ENCODE data around the gene TCEAL7. TPM values are rescaled to one million over a fixed set of nuclear protein-coding genes. Genes with fewer than 3 reads are reported as not detected.

Gene TCEAL7
- total and polyA plus RNA-seq, 9 of the 15 experiments (the other 6 are each of a cell fraction or from before 2014, with no cell fraction given) = 0.07 to 0.34 (median 0.13) TPM; not detected in 4

DNA sequence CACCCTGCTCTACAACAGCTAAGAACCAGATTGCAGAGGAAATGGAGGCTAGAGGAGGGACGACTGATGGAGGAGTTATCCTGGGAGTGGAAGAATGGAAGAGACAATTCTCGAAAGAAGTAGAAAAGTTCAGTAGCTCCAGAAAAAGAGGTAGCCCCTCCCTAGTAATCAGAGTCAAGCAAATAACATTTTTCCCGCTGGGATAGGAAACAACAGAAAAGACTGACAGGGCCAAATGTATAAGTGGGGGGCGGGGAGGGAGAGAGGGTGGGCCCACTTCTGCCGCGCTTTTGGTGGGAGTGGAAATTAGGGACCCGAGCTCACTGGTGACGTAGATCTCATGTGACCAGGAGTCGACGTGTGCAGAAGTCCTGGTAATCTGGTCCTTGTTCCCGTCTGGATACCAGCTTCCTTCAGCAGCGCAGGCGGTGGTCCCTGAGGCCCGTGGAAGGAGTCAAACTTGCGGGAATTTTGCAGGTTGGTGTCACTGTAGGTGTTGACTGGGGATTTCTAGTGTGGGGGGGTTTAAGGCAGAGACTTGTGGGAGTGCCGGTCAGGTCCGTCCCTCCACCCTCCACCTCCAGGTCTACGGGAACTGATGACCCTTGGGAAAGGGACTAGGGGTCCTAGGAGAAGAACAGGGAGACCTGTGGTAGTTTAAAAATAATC lies 26.2 kb downstream of the TCEAL7 start, which contains the start of gene TCEAL9 (continued):
- TF ChIP-seq, protein P1, sequence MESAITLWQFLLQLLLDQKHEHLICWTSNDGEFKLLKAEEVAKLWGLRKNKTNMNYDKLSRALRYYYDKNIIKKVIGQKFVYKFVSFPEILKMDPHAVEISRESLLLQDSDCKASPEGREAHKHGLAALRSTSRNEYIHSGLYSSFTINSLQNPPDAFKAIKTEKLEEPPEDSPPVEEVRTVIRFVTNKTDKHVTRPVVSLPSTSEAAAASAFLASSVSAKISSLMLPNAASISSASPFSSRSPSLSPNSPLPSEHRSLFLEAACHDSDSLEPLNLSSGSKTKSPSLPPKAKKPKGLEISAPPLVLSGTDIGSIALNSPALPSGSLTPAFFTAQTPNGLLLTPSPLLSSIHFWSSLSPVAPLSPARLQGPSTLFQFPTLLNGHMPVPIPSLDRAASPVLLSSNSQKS (CRISPR knock-in tag; IDR thresholded peaks at IDR 0.05) = no peak
- TF ChIP-seq, protein P2, sequence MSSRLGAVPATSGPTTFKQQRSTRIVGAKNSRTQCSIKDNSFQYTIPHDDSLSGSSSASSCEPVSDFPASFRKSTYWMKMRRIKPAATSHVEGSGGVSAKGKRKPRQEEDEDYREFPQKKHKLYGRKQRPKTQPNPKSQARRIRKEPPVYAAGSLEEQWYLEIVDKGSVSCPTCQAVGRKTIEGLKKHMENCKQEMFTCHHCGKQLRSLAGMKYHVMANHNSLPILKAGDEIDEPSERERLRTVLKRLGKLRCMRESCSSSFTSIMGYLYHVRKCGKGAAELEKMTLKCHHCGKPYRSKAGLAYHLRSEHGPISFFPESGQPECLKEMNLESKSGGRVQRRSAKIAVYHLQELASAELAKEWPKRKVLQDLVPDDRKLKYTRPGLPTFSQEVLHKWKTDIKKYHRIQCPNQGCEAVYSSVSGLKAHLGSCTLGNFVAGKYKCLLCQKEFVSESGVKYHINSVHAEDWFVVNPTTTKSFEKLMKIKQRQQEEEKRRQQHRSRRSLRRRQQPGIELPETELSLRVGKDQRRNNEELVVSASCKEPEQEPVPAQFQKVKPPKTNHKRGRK (tag; IDR thresholded peaks at IDR 0.05) = no peak; the same call in 1 of the 2 replicates
- TF ChIP-seq ZNF24 (IDR thresholded peaks at IDR 0.05) = no peak
- TF ChIP-seq GABPB1 (CRISPR knock-in tag; IDR thresholded peaks at IDR 0.05) = no peak
- no peak for TF ChIP-seq EHMT2 (IDR thresholded peaks at IDR 0.05)
- TF ChIP-seq NFE2L1 (tag; IDR thresholded peaks at IDR 0.05; ENCODE audit: borderline replicate concordance, low read depth) = no peak
- TF ChIP-seq ZNF583 (CRISPR knock-in tag; IDR thresholded peaks at IDR 0.05) = no peak
- no peak for TF ChIP-seq SP1 (CRISPR knock-in tag; IDR thresholded peaks at IDR 0.05)
- no peak for TF ChIP-seq SRSF9 (IDR thresholded peaks at IDR 0.05; ENCODE audit: borderline replicate concordance, low read depth, low read length)
- TF ChIP-seq, protein P3, sequence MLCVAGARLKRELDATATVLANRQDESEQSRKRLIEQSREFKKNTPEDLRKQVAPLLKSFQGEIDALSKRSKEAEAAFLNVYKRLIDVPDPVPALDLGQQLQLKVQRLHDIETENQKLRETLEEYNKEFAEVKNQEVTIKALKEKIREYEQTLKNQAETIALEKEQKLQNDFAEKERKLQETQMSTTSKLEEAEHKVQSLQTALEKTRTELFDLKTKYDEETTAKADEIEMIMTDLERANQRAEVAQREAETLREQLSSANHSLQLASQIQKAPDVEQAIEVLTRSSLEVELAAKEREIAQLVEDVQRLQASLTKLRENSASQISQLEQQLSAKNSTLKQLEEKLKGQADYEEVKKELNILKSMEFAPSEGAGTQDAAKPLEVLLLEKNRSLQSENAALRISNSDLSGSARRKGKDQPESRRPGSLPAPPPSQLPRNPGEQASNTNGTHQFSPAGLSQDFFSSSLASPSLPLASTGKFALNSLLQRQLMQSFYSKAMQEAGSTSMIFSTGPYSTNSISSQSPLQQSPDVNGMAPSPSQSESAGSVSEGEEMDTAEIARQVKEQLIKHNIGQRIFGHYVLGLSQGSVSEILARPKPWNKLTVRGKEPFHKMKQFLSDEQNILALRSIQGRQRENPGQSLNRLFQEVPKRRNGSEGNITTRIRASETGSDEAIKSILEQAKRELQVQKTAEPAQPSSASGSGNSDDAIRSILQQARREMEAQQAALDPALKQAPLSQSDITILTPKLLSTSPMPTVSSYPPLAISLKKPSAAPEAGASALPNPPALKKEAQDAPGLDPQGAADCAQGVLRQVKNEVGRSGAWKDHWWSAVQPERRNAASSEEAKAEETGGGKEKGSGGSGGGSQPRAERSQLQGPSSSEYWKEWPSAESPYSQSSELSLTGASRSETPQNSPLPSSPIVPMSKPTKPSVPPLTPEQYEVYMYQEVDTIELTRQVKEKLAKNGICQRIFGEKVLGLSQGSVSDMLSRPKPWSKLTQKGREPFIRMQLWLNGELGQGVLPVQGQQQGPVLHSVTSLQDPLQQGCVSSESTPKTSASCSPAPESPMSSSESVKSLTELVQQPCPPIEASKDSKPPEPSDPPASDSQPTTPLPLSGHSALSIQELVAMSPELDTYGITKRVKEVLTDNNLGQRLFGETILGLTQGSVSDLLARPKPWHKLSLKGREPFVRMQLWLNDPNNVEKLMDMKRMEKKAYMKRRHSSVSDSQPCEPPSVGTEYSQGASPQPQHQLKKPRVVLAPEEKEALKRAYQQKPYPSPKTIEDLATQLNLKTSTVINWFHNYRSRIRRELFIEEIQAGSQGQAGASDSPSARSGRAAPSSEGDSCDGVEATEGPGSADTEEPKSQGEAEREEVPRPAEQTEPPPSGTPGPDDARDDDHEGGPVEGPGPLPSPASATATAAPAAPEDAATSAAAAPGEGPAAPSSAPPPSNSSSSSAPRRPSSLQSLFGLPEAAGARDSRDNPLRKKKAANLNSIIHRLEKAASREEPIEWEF (CRISPR knock-in tag; IDR thresholded peaks at IDR 0.05) = no peak
- TF ChIP-seq NCOA6 (IDR thresholded peaks at IDR 0.05) = no peak
- TF ChIP-seq ZNF507 (tag; conservative IDR thresholded peaks at IDR 0.05) = no peak
- TF ChIP-seq NFXL1 (CRISPR knock-in tag; IDR thresholded peaks at IDR 0.05) = no peak
- TF ChIP-seq, protein P4, sequence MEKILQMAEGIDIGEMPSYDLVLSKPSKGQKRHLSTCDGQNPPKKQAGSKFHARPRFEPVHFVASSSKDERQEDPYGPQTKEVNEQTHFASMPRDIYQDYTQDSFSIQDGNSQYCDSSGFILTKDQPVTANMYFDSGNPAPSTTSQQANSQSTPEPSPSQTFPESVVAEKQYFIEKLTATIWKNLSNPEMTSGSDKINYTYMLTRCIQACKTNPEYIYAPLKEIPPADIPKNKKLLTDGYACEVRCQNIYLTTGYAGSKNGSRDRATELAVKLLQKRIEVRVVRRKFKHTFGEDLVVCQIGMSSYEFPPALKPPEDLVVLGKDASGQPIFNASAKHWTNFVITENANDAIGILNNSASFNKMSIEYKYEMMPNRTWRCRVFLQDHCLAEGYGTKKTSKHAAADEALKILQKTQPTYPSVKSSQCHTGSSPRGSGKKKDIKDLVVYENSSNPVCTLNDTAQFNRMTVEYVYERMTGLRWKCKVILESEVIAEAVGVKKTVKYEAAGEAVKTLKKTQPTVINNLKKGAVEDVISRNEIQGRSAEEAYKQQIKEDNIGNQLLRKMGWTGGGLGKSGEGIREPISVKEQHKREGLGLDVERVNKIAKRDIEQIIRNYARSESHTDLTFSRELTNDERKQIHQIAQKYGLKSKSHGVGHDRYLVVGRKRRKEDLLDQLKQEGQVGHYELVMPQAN (IDR thresholded peaks at IDR 0.05; ENCODE audit: borderline replicate concordance) = no peak
- no peak for TF ChIP-seq HSF4 (CRISPR knock-in tag; IDR thresholded peaks at IDR 0.05; ENCODE audit: borderline replicate concordance)
- TF ChIP-seq ILF3 (IDR thresholded peaks at IDR 0.05; ENCODE audit: borderline replicate concordance) = no peak
- TF ChIP-seq, protein P5, sequence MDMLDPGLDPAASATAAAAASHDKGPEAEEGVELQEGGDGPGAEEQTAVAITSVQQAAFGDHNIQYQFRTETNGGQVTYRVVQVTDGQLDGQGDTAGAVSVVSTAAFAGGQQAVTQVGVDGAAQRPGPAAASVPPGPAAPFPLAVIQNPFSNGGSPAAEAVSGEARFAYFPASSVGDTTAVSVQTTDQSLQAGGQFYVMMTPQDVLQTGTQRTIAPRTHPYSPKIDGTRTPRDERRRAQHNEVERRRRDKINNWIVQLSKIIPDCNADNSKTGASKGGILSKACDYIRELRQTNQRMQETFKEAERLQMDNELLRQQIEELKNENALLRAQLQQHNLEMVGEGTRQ (CRISPR knock-in tag; IDR thresholded peaks at IDR 0.05) = peak; percentile 39
- no peak for TF ChIP-seq XRCC3 (IDR thresholded peaks at IDR 0.05)
- TF ChIP-seq DACH1 (IDR thresholded peaks at IDR 0.05; ENCODE audit: partially characterized antibody) = no peak

Measured in K562 (cell line).